Large intestine (tissue), 3 donors: ENCODE measurements around the gene RPS8. TPM values are rescaled to one million over a fixed set of nuclear protein-coding genes. Genes with fewer than 3 reads are reported as not detected.
"Not testable (repeated sequence)": the region's sequence is repeated elsewhere in the genome, so short reads cannot be mapped to it uniquely, and the experiment has no call there.

Experiments
- DNase-seq, 2 donors: peaks; one replicate each; pipeline versions ENCODE4 v3.0.0 to v3.0.0-alpha.2; 2013
- H3K27ac ChIP-seq: one replicate; pipeline ENCODE4 v1.5.1; 2013; ENCODE audit warnings: low read length
- H3K27me3 ChIP-seq: 2 replicates; pipeline ENCODE4 v1.6.1; 2013; ENCODE audit warnings: low read length; ENCODE audit not compliant: control insufficient read depth, insufficient read depth
- H3K36me3 ChIP-seq: 2 replicates; pipeline ENCODE4 v1.6.1; 2013; ENCODE audit warnings: low read length; ENCODE audit not compliant: control insufficient read depth, insufficient read depth
- H3K4me1 ChIP-seq: one replicate; pipeline ENCODE4 v1.6.1; 2013; ENCODE audit warnings: low read length; ENCODE audit not compliant: control insufficient read depth, insufficient read depth
- H3K4me3 ChIP-seq: one replicate; pipeline ENCODE4 v1.5.1; 2013; ENCODE audit warnings: low read length
- H3K9me3 ChIP-seq: one replicate; pipeline ENCODE4 v1.6.1; 2013; ENCODE audit warnings: mild to moderate bottlenecking, low read depth, low read length, moderate library complexity; ENCODE audit not compliant: control insufficient read depth
- WGBS: methylation state at CpG from one replicate; pipeline ENCODE4 v1.1.5; 2013; ENCODE audit warnings: low lambda C conversion rate; ENCODE audit not compliant: insufficient coverage; 5-methylcytosine and 5-hydroxymethylcytosine counted together
- polyA plus RNA-seq: library from polyadenylated mRNA; unstranded; fragments of 120-200 nt; gene quantifications from one replicate; pipeline ENCODE4 v1.2.1, GENCODE V29; 2013

Gene RPS8
- polyA plus RNA-seq, 1 donor: 2,680 TPM

DNA sequence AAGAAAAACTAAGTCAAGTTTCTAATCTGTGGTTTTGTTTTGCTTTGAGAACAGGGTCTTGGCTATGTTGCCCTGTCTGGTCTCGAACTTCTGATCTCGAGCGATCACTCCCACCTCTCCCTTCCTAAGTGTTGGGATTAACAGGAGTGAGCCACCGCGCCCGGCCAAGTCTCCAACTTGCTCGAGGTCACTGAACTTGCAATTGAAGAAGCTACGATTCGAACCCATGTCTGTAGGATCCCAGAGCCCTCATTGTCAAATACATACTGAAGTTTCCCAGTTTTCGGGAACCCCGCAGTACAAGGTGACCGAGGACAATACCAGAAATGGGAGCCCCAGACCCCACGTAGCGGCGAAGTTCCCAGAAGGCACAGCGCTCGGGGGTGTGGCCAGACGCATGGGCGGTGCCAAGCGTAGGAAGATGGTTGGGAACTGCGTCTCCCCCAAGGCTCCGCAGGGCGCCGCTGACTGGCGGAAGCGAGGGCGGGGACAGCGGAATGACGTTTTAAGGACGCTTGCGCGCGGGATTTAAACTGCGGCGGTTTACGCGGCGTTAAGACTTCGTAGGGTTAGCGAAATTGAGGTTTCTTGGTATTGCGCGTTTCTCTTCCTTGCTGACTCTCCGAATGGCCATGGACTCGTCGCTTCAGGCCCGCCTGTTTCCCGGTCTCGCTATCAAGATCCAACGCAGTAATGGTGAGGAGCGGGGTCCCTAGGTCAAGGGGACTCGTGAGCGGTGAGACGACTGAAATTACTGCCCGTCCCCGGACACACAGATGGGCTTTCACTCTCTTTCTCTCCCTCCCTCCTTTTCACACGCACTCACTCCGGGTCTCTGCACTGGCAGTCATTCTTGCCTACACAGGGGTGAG, 35.8 kb upstream of the RPS8 start, which contains the start of gene KIF2C:
Gene KIF2C (plus strand): TSS at position 531 of the 872 bp plus-strand sequence. CDS start 96 bp downstream, at position 627.
- no CpG with 5 or more reads among the region's 57 CpGs for WGBS
- peak within 1 kb of the TSS; percentile 59 for H3K4me3 ChIP-seq
- H3K9me3 ChIP-seq: peaks cover 9% of the 10 kb centered on the region
- no peaks in the 10 kb centered on the region for H3K27me3 ChIP-seq
- H3K36me3 ChIP-seq: peaks cover 4% of the 10 kb centered on the region
- peaks cover 5% of the 10 kb centered on the region for H3K4me1 ChIP-seq
- peak; percentile 98 for DNase-seq
- peak within 1 kb of the TSS; percentile 79 for H3K27ac ChIP-seq

DNA sequence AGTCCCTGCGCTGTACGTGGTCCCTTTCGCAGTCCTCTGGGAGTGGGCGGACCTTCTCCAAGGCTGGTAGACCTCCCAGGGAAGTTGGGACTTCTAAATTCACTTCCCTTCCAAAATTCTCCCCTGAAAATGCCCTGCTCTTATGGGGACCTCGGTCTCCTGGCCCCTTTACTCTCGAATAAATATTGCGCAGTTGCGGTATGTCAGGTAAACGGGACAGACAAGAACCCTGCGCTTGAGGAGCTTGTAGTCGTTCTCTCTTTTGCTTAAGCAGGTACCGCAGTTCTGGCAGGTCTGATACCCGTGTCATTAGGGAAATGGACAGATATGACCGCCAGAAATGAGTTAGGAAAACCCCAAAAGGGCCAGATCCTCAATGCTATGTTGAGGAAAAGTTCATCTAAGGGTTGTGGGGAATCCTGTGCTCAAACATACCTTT, 35.1 kb upstream of the RPS8 start:
- Histone ChIP-seq H3K36me3 (peaks cover 4% of the 10 kb centered on the region), H3K27ac (no peak overlapping the region), H3K27me3 (no peaks in the 10 kb centered on the region), H3K4me1 (peaks cover 5% of the 10 kb centered on the region), H3K9me3 (peaks cover 9% of the 10 kb centered on the region), H3K4me3 (peak overlapping the region; percentile 59)
- no peak for DNase-seq
- no CpG with 5 or more reads among the region's 14 CpGs for WGBS

DNA sequence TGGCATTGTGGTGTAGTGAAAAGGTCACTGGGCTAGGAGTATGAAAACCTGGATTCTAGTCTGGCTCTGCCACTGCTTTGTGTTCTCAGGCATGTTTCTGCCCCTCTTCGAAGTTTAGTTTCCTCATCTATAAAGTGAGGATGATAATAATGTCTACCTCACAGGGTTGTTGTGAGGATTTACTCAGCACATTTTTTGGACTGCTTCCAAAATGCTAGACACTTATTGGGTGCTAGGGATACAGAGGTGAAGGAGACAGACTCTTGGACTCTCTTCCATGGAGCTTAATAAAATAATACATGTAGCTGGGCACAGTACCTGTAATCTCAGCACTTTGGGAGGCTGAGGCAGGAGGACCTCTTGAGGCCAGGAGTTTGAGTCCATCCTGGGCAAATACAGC, 32.1 kb upstream of the RPS8 start:
- WGBS: no CpG with 5 or more reads among the region's 1 CpG
- no peak overlapping the region for H3K27ac ChIP-seq
- no peak overlapping the region for H3K4me3 ChIP-seq
- H3K4me1 ChIP-seq: peaks cover 5% of the 10 kb centered on the region
- peaks cover 14% of the 10 kb centered on the region for H3K36me3 ChIP-seq
- no peaks in the 10 kb centered on the region for H3K27me3 ChIP-seq
- DNase-seq: no peak
- peaks cover 5% of the 10 kb centered on the region for H3K9me3 ChIP-seq

DNA sequence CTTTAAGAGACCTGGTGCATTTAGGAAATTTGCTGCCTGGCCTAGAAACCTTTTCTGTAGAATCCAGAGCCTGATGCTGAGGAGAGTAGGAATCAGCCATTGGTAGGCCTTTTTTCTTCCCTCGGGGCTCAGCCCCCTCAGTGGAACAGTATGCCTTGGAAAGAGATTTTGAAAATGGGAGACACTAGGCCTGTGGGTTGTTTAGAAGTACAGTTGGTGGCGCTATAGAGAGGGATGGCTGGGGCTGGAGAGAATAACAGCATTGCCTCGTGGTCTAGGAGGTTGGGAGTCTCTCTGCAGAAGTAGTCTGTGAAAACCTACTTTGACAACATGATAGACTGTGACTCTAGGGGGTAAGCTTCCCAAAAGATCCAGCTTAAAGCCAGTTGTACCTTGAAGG, 27.5 kb upstream of the RPS8 start:
- H3K9me3 ChIP-seq: no peaks in the 10 kb centered on the region
- H3K4me3 ChIP-seq: no peak overlapping the region
- H3K27me3 ChIP-seq: no peaks in the 10 kb centered on the region
- H3K36me3 ChIP-seq: peaks cover 14% of the 10 kb centered on the region
- WGBS: no CpG with 5 or more reads among the region's 3 CpGs
- DNase-seq: no peak
- H3K4me1 ChIP-seq: no peaks in the 10 kb centered on the region
- no peak overlapping the region for H3K27ac ChIP-seq

DNA sequence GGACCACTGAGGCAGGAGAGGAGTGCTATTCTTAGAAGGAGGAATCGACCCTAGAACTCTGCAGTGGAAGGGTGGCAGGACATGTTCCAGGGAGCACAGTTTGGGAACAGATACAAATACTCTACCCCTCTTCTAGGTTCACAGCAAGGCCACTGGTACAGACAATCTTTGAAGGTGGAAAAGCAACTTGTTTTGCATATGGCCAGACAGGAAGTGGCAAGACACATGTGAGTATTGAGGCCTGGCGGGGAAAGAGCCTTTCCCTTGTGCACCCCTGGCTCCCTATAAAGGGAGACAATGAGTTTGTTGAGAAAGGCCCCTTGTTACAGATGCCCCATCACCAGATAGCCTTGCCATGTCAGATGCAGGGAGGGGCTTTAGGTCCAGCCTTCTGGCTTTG, 17.9 kb upstream of the RPS8 start:
- Histone ChIP-seq H3K4me1 (no peaks in the 10 kb centered on the region), H3K27me3 (no peaks in the 10 kb centered on the region), H3K27ac (no peak overlapping the region), H3K9me3 (no peaks in the 10 kb centered on the region), H3K4me3 (no peak overlapping the region), H3K36me3 (peaks cover 48% of the 10 kb centered on the region)
- WGBS: no CpG with 5 or more reads among the region's 2 CpGs
- no peak for DNase-seq

DNA sequence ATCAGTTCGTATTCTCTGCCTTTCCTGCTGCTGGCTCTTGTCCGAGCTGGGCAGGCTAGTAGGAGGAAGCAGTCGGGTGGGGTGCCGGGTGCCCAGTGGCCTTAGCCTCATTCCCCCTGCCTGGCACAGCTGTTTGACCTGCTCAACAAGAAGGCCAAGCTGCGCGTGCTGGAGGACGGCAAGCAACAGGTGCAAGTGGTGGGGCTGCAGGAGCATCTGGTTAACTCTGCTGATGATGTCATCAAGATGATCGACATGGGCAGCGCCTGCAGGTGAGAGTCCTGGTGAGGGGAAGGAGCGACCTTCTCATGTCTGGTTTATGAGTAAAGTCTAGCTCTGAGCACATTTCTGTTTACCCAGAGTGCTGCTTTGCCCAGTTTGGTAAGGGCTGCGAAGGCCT, 16.3 kb upstream of the RPS8 start:
- Histone ChIP-seq H3K9me3 (no peaks in the 10 kb centered on the region), H3K4me3 (no peak overlapping the region), H3K36me3 (peaks cover 56% of the 10 kb centered on the region), H3K27ac (no peak overlapping the region), H3K4me1 (no peaks in the 10 kb centered on the region), H3K27me3 (no peaks in the 10 kb centered on the region)
- no CpG with 5 or more reads among the region's 11 CpGs for WGBS
- no peak for DNase-seq

DNA sequence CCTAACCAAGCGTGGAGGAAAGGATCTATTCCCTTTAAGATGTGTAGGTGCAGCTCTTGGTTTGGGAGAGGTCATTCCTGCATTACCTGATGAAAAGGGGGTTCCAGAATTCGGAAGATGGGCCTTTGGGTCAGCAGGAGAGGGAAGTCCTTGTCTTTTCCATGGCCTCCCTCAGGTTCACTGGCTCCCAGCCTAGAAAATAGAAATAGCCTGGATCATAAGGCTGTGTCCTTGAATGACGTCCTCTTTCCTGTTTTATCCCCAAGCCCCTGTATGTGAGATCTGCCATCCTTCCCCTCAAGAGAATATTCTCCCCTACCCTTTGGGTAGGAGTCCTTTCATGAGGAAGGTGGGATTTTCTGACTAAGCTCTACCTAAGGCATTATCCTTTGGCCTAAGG, 14.5 kb upstream of the RPS8 start:
- no peaks in the 10 kb centered on the region for H3K9me3 ChIP-seq
- DNase-seq: no peak
- peaks cover 51% of the 10 kb centered on the region for H3K36me3 ChIP-seq
- H3K27ac ChIP-seq: no peak overlapping the region
- no CpG with 5 or more reads among the region's 3 CpGs for WGBS
- H3K27me3 ChIP-seq: no peaks in the 10 kb centered on the region
- no peaks in the 10 kb centered on the region for H3K4me1 ChIP-seq
- H3K4me3 ChIP-seq: no peak overlapping the region

DNA sequence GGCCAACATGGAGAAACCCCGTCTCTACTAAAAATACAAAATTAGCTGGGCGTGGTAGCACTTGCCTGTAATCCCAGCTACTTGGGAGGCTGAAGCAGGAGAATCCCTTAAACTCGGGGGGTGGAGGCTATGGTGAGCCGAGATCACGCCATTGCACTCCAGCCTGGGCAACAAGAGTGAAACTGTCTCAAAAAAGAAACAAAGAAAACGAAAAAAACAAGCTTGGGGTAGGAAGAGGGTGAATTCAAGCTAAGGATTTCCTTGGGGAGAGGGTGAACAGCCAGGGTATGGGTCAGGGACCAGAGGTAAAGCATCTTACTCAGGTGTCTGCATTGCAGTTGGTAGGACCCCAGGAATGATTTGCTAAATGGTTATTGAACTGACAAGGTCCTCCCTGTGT, 8.9 kb upstream of the RPS8 start:
- not testable (repeated sequence) for H3K4me3 ChIP-seq, DNase-seq, H3K27ac ChIP-seq, H3K9me3 ChIP-seq, H3K27me3 ChIP-seq, H3K4me1 ChIP-seq
- H3K36me3 ChIP-seq: peaks cover 18% of the 10 kb centered on the region
- WGBS: no CpG with 5 or more reads among the region's 6 CpGs

DNA sequence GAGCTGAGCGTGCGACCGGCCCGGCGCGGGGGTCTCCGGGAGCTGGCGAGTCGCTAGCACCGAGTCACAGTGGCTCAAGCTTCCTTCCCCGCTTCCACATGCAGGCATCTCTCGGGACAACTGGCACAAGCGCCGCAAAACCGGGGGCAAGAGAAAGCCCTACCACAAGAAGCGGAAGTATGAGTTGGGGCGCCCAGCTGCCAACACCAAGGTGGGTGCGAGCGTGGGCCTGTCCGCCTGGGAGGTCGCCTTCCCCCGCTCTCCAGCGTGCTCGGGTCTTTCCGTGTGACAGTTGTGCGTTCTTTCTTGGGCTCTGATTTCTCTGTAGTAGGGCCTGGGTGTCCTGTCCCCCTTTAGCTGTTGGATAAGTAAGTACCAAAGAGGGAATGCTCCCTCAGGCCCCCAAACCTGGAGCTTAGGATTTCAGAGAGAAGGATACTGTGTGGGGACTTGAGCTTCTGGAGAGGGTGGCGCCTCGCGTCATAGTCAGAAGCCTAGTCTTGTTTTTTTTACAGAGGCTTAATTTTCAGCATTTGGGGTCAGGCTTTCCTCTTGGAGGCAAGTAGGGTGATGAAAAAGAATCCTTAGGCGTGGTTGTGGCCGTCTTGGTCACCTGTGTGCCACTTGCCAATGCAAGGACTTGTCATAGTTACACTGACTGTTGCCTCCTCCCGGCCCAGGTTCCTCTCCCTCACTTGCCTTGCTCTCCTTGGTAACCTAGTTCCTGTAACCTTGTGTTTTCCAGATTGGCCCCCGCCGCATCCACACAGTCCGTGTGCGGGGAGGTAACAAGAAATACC, 790 bp downstream of the RPS8 start:
- no peaks in the 10 kb centered on the region for H3K9me3 ChIP-seq
- peaks cover 16% of the 10 kb centered on the region for H3K4me1 ChIP-seq
- peaks cover 34% of the 10 kb centered on the region for H3K36me3 ChIP-seq
- H3K4me3 ChIP-seq: peak overlapping the region; percentile 75
- peak overlapping the region; percentile 93 for H3K27ac ChIP-seq
- DNase-seq: peak in 1 of 2 donors; percentile 60
- no peaks in the 10 kb centered on the region for H3K27me3 ChIP-seq
- no CpG with 5 or more reads among the region's 36 CpGs for WGBS

DNA sequence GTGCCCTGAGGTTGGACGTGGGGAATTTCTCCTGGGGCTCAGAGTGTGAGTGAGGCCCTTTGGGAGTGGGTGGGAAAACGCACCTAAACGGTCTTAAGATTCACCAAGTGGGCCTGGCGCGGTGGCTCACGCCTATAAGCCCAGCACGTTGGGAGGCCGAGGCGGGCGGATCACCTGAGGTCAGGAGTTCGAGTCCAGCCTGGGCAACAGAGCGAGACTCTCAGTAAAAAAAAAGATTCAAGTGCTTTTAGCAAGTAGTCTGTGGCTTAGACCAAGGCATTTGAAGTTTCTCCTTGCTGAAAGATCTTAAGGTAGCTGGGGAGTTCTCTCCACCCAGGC, 1.4 kb downstream of the RPS8 start:
- Histone ChIP-seq H3K4me1 (peaks cover 16% of the 10 kb centered on the region), H3K36me3 (peaks cover 34% of the 10 kb centered on the region), H3K9me3 (no peaks in the 10 kb centered on the region), H3K27me3 (no peaks in the 10 kb centered on the region), H3K4me3 (peak overlapping the region; percentile 75), H3K27ac (peak overlapping the region; percentile 93)
- no CpG with 5 or more reads among the region's 12 CpGs for WGBS
- DNase-seq: no peak
